IMR-90 (cell line): Measurements from ENCODE around the gene TBC1D22B. TPM values are rescaled to one million over a fixed set of nuclear protein-coding genes. Genes with fewer than 3 reads are reported as not detected.

ENCODE experiments used
- ATAC-seq: fragments of 200-7000 bp; cut with Tn5 transposase; 2 replicates; pipeline ENCODE4 v1.9.1; 2020; ENCODE audit warnings: low read depth, mild to moderate bottlenecking, moderate library complexity
- BruUV-seq: library from RNA; stranded (reverse); fragments of 400-500 nt; replicated peaks from 2 replicates; lab custom pipeline; 2021; lab: Mats Ljungman, UMichigan
- CTCF ChIA-PET: fragments of 300-600 bp; formaldehyde crosslinking; extraction: SDS; loops from one replicate; lab custom pipeline; 2021; ENCODE audit warnings: antibody characterized with exemption; lab: Yijun Ruan, JAX
- POLR2A ChIA-PET: fragments of 300-600 bp; sonication (Branson Sonifier 250); formaldehyde crosslinking; loops from one replicate; lab custom pipeline; 2022; ENCODE audit warnings: antibody characterized with exemption; ENCODE audit not compliant: unreplicated experiment; lab: Charles Lee
- DNase-seq: peaks from one replicate; pipeline ENCODE4 v3.0.0; 2013
- H2AFZ ChIP-seq: replicated peaks from 2 replicates; pipeline ENCODE3; 2013; ENCODE audit warnings: low read length, mild to moderate bottlenecking; ENCODE audit not compliant: poor library complexity
- H2AK5ac ChIP-seq: 2 replicates; pipeline ENCODE4 v1.6.1; 2013; ENCODE audit warnings: low read depth, low read length, inconsistent platforms
- H2AK9ac ChIP-seq: replicated peaks from 2 replicates; pipeline ENCODE3; 2013; ENCODE audit warnings: mild to moderate bottlenecking, low read depth, low read length, moderate library complexity; ENCODE audit not compliant: poor library complexity
- H2BK120ac ChIP-seq: 2 replicates; pipeline ENCODE4 v1.6.1; 2013; ENCODE audit warnings: low read depth, low read length, inconsistent platforms
- H2BK15ac ChIP-seq: 3 replicates; pipeline ENCODE4 v1.6.1; 2013; ENCODE audit warnings: low read depth, low read length, inconsistent platforms
- H2BK20ac ChIP-seq: 2 replicates; pipeline ENCODE4 v1.6.1; 2013; ENCODE audit warnings: low read depth, mild to moderate bottlenecking, inconsistent platforms, low read length, moderate library complexity
- H2BK5ac ChIP-seq: 2 replicates; pipeline ENCODE4 v1.6.1; 2013; ENCODE audit warnings: mild to moderate bottlenecking, low read depth, low read length, inconsistent platforms; ENCODE audit not compliant: poor library complexity, severe bottlenecking
- H3K14ac ChIP-seq: replicated peaks from 2 replicates; pipeline ENCODE4 v1.6.1; 2013; ENCODE audit warnings: low read depth, low read length, inconsistent platforms
- H3K18ac ChIP-seq: 2 replicates; pipeline ENCODE4 v1.6.1; 2013; ENCODE audit warnings: low read depth, low read length, control low read depth
- H3K23ac ChIP-seq: 2 replicates; pipeline ENCODE4 v1.6.1; 2013; ENCODE audit warnings: low read depth, low read length, inconsistent platforms
- H3K27ac ChIP-seq: 2 replicates; pipeline ENCODE4 v1.5.1; 2013; ENCODE audit warnings: mild to moderate bottlenecking, control low read depth, low read length; ENCODE audit not compliant: insufficient read depth
- H3K27me3 ChIP-seq: 2 replicates; pipeline ENCODE4 v1.6.1; 2013; ENCODE audit warnings: low read length; ENCODE audit not compliant: control insufficient read depth, insufficient read depth
- H3K36me3 ChIP-seq: 2 replicates; pipeline ENCODE4 v1.6.1; 2013; ENCODE audit warnings: low read length, mixed read lengths; ENCODE audit not compliant: control insufficient read depth, insufficient read depth
- H3K4ac ChIP-seq: 2 replicates; pipeline ENCODE4 v1.6.1; 2013; ENCODE audit warnings: low read depth, low read length, inconsistent platforms
- H3K4me1 ChIP-seq: 2 replicates; pipeline ENCODE4 v1.6.1; 2013; ENCODE audit warnings: low read length, mixed read lengths; ENCODE audit not compliant: control insufficient read depth, insufficient read depth
- H3K4me2 ChIP-seq: 2 replicates; pipeline ENCODE4 v1.6.1; 2013; ENCODE audit warnings: low read depth, mild to moderate bottlenecking, control low read depth, low read length, moderate library complexity
- H3K4me3 ChIP-seq: 2 replicates; pipeline ENCODE4 v1.5.1; 2013; ENCODE audit warnings: low read depth, mild to moderate bottlenecking, control low read depth, low read length, moderate library complexity; ENCODE audit not compliant: insufficient read depth
- H3K56ac ChIP-seq: 2 replicates; pipeline ENCODE4 v1.6.1; 2013; ENCODE audit warnings: low read length, inconsistent platforms; ENCODE audit not compliant: insufficient read depth; ENCODE audit errors: extremely low read depth
- H3K79me1 ChIP-seq, 2 experiments: 2 replicates each; pipeline ENCODE4 v1.6.1; 2013; ENCODE audit warnings: low read length in 2 of 2, inconsistent platforms in 1 of 2, low read depth in 1 of 2
- H3K9ac ChIP-seq: 2 replicates; pipeline ENCODE4 v1.6.1; 2013; ENCODE audit warnings: low read depth, low read length, control low read depth
- H3K9me1 ChIP-seq: 2 replicates; pipeline ENCODE4 v1.6.1; 2013; ENCODE audit warnings: low read length, inconsistent platforms; ENCODE audit not compliant: insufficient read depth
- H3K9me3 ChIP-seq: 2 replicates; pipeline ENCODE4 v1.6.1; 2013; ENCODE audit warnings: low read length; ENCODE audit not compliant: control insufficient read depth, insufficient read depth
- H4K20me1 ChIP-seq: 2 replicates; pipeline ENCODE4 v1.6.1; 2013; ENCODE audit warnings: low read length, inconsistent platforms; ENCODE audit not compliant: insufficient read depth
- H4K5ac ChIP-seq: 2 replicates; pipeline ENCODE4 v1.6.1; 2013; ENCODE audit warnings: mild to moderate bottlenecking, low read depth, low read length, control low read depth
- H4K8ac ChIP-seq, 2 experiments: 2 replicates each; pipeline ENCODE4 v1.6.1; 2013; ENCODE audit warnings: low read depth in 2 of 2, low read length in 2 of 2, control low read depth in 1 of 2, inconsistent platforms in 1 of 2
- H4K91ac ChIP-seq: 2 replicates; pipeline ENCODE4 v1.6.1; 2013; ENCODE audit warnings: low read depth, low read length, inconsistent platforms; ENCODE audit not compliant: insufficient read depth
- BHLHE40 ChIP-seq: fragments of 150-350 bp; IDR thresholded peaks from 2 replicates; pipeline ENCODE4 v1.6.1; 2016; ENCODE audit warnings: mild to moderate bottlenecking, low read depth, low read length
- CEBPB ChIP-seq: IDR thresholded peaks from 2 replicates; pipeline ENCODE4 v1.6.1; 2012; ENCODE audit warnings: low read depth, low read length, improper control_type of control experiment
- CHD1 ChIP-seq: IDR thresholded peaks from 2 replicates; pipeline ENCODE4 v1.6.1; 2012; ENCODE audit warnings: low read depth, low read length, improper control_type of control experiment
- FOS ChIP-seq: fragments of 150-350 bp; IDR thresholded peaks from 2 replicates; pipeline ENCODE4 v1.6.1; 2016; ENCODE audit warnings: low read depth, low read length
- MAFK ChIP-seq: IDR thresholded peaks from 2 replicates; pipeline ENCODE4 v1.6.1; 2012; ENCODE audit warnings: low read depth, low read length, improper control_type of control experiment
- MAZ ChIP-seq: IDR thresholded peaks from 2 replicates; pipeline ENCODE4 v1.6.1; 2012; ENCODE audit warnings: low read depth, mild to moderate bottlenecking, low read length, improper control_type of control experiment, moderate library complexity, borderline replicate concordance
- MXI1 ChIP-seq: IDR thresholded peaks from 2 replicates; pipeline ENCODE4 v1.6.1; 2012; ENCODE audit warnings: low read depth, mild to moderate bottlenecking, low read length, moderate library complexity, borderline replicate concordance
- NFE2L2 ChIP-seq: fragments of 150-350 bp; IDR thresholded peaks from 2 replicates; pipeline ENCODE4 v1.6.1; 2016; ENCODE audit warnings: low read depth, mild to moderate bottlenecking, low read length
- POLR2A ChIP-seq: IDR thresholded peaks from 2 replicates; pipeline ENCODE4 v1.6.1; 2012; ENCODE audit warnings: mild to moderate bottlenecking, low read depth, low read length
- RAD21 ChIP-seq: IDR thresholded peaks from 2 replicates; pipeline ENCODE4 v1.6.1; 2012; ENCODE audit warnings: low read length, improper control_type of control experiment
- RCOR1 ChIP-seq: IDR thresholded peaks from 2 replicates; pipeline ENCODE4 v1.6.1; 2012; ENCODE audit warnings: mild to moderate bottlenecking, low read length, improper control_type of control experiment; ENCODE audit not compliant: insufficient replicate concordance
- RFX5 ChIP-seq: IDR thresholded peaks from 2 replicates; pipeline ENCODE4 v1.8.0; 2012; ENCODE audit warnings: low read depth, mild to moderate bottlenecking, low read length, moderate library complexity
- SMC3 ChIP-seq: fragments of 150-350 bp; IDR thresholded peaks from 2 replicates; pipeline ENCODE4 v1.6.1; 2016; ENCODE audit warnings: low read depth, mild to moderate bottlenecking, antibody characterized with exemption, low read length, moderate library complexity
- USF2 ChIP-seq: fragments of 150-350 bp; IDR thresholded peaks from 2 replicates; pipeline ENCODE4 v1.6.1; 2017; ENCODE audit warnings: mild to moderate bottlenecking, antibody characterized with exemption, low read length, low read depth
- WGBS, 2 experiments: methylation state at CpG; one replicate each; pipeline versions ENCODE4 v1.1.5 to v1.1.7; 2013; ENCODE audit warnings: missing lambda C conversion rate in 2 of 2; ENCODE audit not compliant: insufficient read length in 1 of 2; ENCODE audit errors: extremely low coverage in 2 of 2; 5-methylcytosine and 5-hydroxymethylcytosine counted together
- dilution Hi-C: fragments of 300-500 bp; cut with HindIII; formaldehyde crosslinking; loops from one replicate; pipeline ENCODE4 v1.14.3; 2018; ENCODE audit warnings: low sequenced_read_pairs; ENCODE audit not compliant: unreplicated experiment
- in situ Hi-C: fragments of 300-500 bp; cut with MboI; formaldehyde crosslinking; loops from 3 replicates; pipeline ENCODE4 v1.14.3; 2019; ENCODE audit warnings: low sequenced_read_pairs, inconsistent platforms, mixed read lengths
- intact Hi-C: fragments of 100-400 bp; cut with micrococcal nuclease; formaldehyde crosslinking; loops from 2 replicates; pipeline ENCODE4 v1.10.0; 2022
- polyA plus RNA-seq, 3 experiments: library from polyadenylated mRNA; depleted of rRNA; stranded (reverse); fragments of >200 nt; gene quantifications; 2 replicates each; pipeline ENCODE4 v1.2.3, GENCODE V29; 2012; ENCODE audit warnings: low replicate concordance in 1 of 3
- total RNA-seq: library from RNA; depleted of rRNA; stranded (reverse); fragments of >200 nt; gene quantifications from 2 replicates; pipeline ENCODE4 v1.2.3, GENCODE V29; 2012

Gene TBC1D22B
- total and polyA plus RNA-seq, 2 of the 4 experiments (the other 2 are of a cell fraction), result 6.6 to 7.5 TPM

GRCh38 chr6:37239950-37240713 lies 17.4 kb upstream of the TBC1D22B start:
- Histone ChIP-seq H3K4me2 (peak overlapping the region; percentile 8; the same call in 1 of the 2 replicates), H4K20me1 (no peaks in the 10 kb centered on the region; the same call in 1 of the 2 replicates), H2AK9ac (peak overlapping the region; percentile 42), H2BK120ac (peak overlapping the region; percentile 89), H2AK5ac (peak overlapping the region; percentile 79), H2BK5ac (peak overlapping the region; percentile 99), H3K27me3 (no peaks in the 10 kb centered on the region), H3K56ac (peak overlapping the region; percentile 62; the same call in 1 of the 2 replicates), H3K4ac (peak overlapping the region; percentile 80), H3K79me1 (peaks cover 0 to 9% of the 10 kb centered on the region in 2 experiments; a peak in 1 of 4 replicates), H3K18ac (peak overlapping the region; percentile 97), H3K14ac (peak overlapping the region; percentile 73), H3K23ac (peak overlapping the region; percentile 74), H2BK15ac (peak overlapping the region; percentile 71; the same call in 2 of the 3 replicates), H3K9me3 (no peaks in the 10 kb centered on the region), H3K9me1 (peaks cover 16% of the 10 kb centered on the region), H4K91ac (peak overlapping the region; percentile 85), H3K9ac (no peak overlapping the region), H3K4me1 (peaks cover 30% of the 10 kb centered on the region), H3K4me3 (no peak overlapping the region), H3K36me3 (no peaks in the 10 kb centered on the region), H3K27ac (peak overlapping the region; percentile 69), H2BK20ac (peak overlapping the region; percentile 83), H4K8ac (peak overlapping the region; percentile 38 to 93), H2AFZ (peak overlapping the region; percentile 8), H4K5ac (peak overlapping the region; percentile 95)
- intact Hi-C loops (loop anchor here (5.0 kb wide), 1 partner anchor 98 kb away; no protein-coding TSS in a partner anchor), in situ Hi-C loops (no loop called here), dilution Hi-C loops (no loop called here)
- peak; percentile 33 for ATAC-seq
- POLR2A ChIA-PET, result interaction anchor here (0.6 kb wide), 1 partner anchor 19 kb away, joined by 15 read pairs; no protein-coding TSS in a partner anchor
- TF ChIP-seq NFE2L2, result peak; percentile 91
- no peak for TF ChIP-seq SMC3
- no peak for TF ChIP-seq MXI1
- TF ChIP-seq BHLHE40, result peak; percentile 13; the same call in 1 of the 2 replicates
- no peak for TF ChIP-seq RCOR1
- 0 out of 2 replicates have a peak, but pooled peaks have one; percentile 49 for TF ChIP-seq CHD1
- TF ChIP-seq RAD21, result peak; percentile 1; the same call in 1 of the 2 replicates
- peak; percentile 63 for TF ChIP-seq MAZ
- TF ChIP-seq USF2, result no peak
- TF ChIP-seq FOS, result peak; percentile 94
- TF ChIP-seq POLR2A, result peak; percentile 92
- TF ChIP-seq RFX5, result no peak
- TF ChIP-seq CEBPB, result peak; percentile 31; the same call in 1 of the 2 replicates
- TF ChIP-seq MAFK, result peak; percentile 61
- BruUV-seq, result no TSS peak
- DNase-seq, result peak; percentile 99
- CTCF ChIA-PET, result interaction anchor here (0.5 to 0.9 kb wide), 4 partner anchors 21 to 481 kb away, joined by 3 read pairs; no protein-coding TSS in a partner anchor
- no CpG with 5 or more reads among the region's 4 CpGs for WGBS, 2 experiments
